G401 (cell line): ENCODE results near the gene ICA1. TPM values are rescaled to one million over a fixed set of nuclear protein-coding genes. Genes with fewer than 3 reads are reported as not detected.

Experiments
- DNase-seq: peaks from one replicate; pipeline ENCODE4 v3.0.0-alpha.2; 2015; ENCODE audit warnings: low spot score
- in situ Hi-C: cut with HindIII; loops from 2 replicates; pipeline ENCODE4 v1.10.0; 2016; ENCODE audit warnings: low sequenced_read_pairs, mixed read lengths
- total RNA-seq: library from RNA; depleted of rRNA; stranded (reverse); fragments of >200 nt; shearing (Covaris generic); gene quantifications from 2 replicates; pipeline ENCODE4 v1.2.3, GENCODE V29; 2014

ICA1 gene
- total RNA-seq, 1 experiment from 2014 or later = 29.1 TPM

- DNase-seq = no peak
- in situ Hi-C loops = no loop called here
Measured at GRCh38 chr7:8176370-8177081, 85.4 kb downstream of the ICA1 start.

- no peak for DNase-seq
- in situ Hi-C loops = no loop called here
Measured at GRCh38 chr7:8175929-8176369, 86.0 kb downstream of the ICA1 start.

- in situ Hi-C loops = no loop called here
- no peak for DNase-seq
Measured at GRCh38 chr7:8172372-8173354, 89.3 kb downstream of the ICA1 start.

- in situ Hi-C loops = no loop called here
- DNase-seq = no peak
Measured at GRCh38 chr7:8169171-8169570, 92.8 kb downstream of the ICA1 start.

GRCh38 chr7:8168336-8168735, 93.6 kb downstream of the ICA1 start:
- no peak for DNase-seq
- in situ Hi-C loops = no loop called here

- no peak for DNase-seq
- in situ Hi-C loops = no loop called here
Measured at GRCh38 chr7:8165150-8165549, 96.8 kb downstream of the ICA1 start.

- peak; percentile 96 for DNase-seq
- in situ Hi-C loops = no loop called here
Measured at GRCh38 chr7:8162181-8162580, 99.8 kb downstream of the ICA1 start.

GRCh38 chr7:8161364-8161828, 100.6 kb downstream of the ICA1 start:
- in situ Hi-C loops = no loop called here
- peak; percentile 75 for DNase-seq

- in situ Hi-C loops = no loop called here
Measured at GRCh38 chr7:8160779-8161345, 101.1 kb downstream of the ICA1 start.

GRCh38 chr7:8160250-8160649, 101.7 kb downstream of the ICA1 start:
- in situ Hi-C loops = no loop called here
- peak; percentile 52 for DNase-seq

More at GRCh38 chr7:8160779-8161345, 101.1 kb downstream of the ICA1 start:
- DNase-seq = peak; percentile 51

GRCh38 chr7:8159595-8159994, 102.4 kb downstream of the ICA1 start:
- in situ Hi-C loops = no loop called here
- DNase-seq = no peak

- in situ Hi-C loops = no loop called here
Measured at GRCh38 chr7:8157296-8157695, 104.7 kb downstream of the ICA1 start.

GRCh38 chr7:8155836-8156235, 106.1 kb downstream of the ICA1 start:
- peak; percentile 91 for DNase-seq
- in situ Hi-C loops = no loop called here

More at GRCh38 chr7:8157296-8157695, 104.7 kb downstream of the ICA1 start:
- peak; percentile 60 for DNase-seq

- DNase-seq = no peak
- in situ Hi-C loops = no loop called here
Measured at GRCh38 chr7:8154272-8154671, 107.7 kb downstream of the ICA1 start.

- DNase-seq = no peak
- in situ Hi-C loops = no loop called here
Measured at GRCh38 chr7:8152489-8153192, 109.3 kb downstream of the ICA1 start.

- in situ Hi-C loops = no loop called here
- peak; percentile 71 for DNase-seq
Measured at GRCh38 chr7:8151161-8151725, 110.7 kb downstream of the ICA1 start.

- in situ Hi-C loops = no loop called here
- no peak for DNase-seq
Measured at GRCh38 chr7:8149222-8149621, 112.7 kb downstream of the ICA1 start.

GRCh38 chr7:8147760-8148463, 114.1 kb downstream of the ICA1 start:
- peak; percentile 54 for DNase-seq
- in situ Hi-C loops = no loop called here
